ENCODE measurements around the gene RNH1. TPM values are rescaled to one million over a fixed set of nuclear protein-coding genes. Genes with fewer than 3 reads are reported as not detected.

RNH1 gene
- total RNA-seq, 1 experiment from 2014 or later: 60.0 TPM

DNA sequence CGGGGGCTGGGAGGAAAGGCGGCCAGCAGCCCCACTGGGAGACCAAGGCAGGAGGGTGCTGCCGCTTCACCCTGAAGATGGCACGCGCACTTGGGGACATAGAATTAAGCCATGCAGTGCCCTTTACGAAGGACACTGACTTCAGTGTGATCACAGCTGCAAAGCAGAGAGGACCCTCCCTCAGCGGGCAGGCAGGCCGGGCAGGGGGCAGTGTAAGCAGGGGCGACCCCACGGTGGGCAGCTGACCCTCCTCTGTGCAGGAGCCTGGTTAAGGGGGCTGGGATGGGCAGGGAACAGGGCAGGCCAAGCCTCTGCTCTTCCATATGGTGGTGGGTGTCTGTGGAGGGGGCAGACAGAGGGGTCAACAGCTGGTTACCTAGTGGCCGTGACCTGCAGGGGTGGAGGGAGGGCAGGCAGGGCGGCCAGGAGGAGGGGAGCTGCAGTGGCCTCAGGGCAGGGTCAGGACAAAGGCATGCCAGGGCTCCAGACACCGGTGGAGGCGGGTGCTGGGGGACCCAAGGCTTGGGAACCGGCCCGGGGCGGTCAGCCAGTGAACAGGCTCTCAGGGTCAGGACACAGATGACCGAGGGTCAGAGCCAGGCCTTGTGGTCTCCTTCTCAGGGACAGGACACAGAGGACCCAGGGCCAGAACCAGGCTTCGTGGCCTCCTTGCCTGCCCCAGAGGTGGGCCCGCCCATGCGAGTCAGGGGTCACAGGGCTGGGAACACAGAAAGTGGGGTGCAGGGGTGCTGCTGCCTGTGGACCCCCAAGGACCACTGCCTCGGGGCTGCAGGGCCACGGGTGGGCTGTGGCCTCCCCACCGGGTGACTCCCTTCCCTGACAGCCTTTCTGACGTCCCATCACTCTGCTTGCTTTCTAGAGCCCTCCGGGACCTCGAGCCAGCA lies 46.3 kb upstream of the RNH1 start:
- no peak overlapping the region for H4K8ac ChIP-seq (replicated peaks; ENCODE audit: insufficient read length, low read depth, low read length)
- no peak overlapping the region for H3K9ac ChIP-seq (ENCODE audit: extremely low read depth, insufficient read length, low read length)
- no peak overlapping the region for H2BK120ac ChIP-seq (ENCODE audit: low read depth, low read length, poor library complexity, severe bottlenecking)
- no peak overlapping the region for H3K27ac ChIP-seq (ENCODE audit: insufficient read length, low read depth, low read length)
- no peak overlapping the region for H3K18ac ChIP-seq (ENCODE audit: insufficient read length, low read depth, low read length)
- H2BK20ac ChIP-seq (ENCODE audit: low read depth, low read length, poor library complexity, severe bottlenecking): no peak overlapping the region
- no peak overlapping the region for H3K4ac ChIP-seq (ENCODE audit: low read depth, low read length)
- no peaks in the 10 kb centered on the region for H3K9me3 ChIP-seq (ENCODE audit: control insufficient read depth, low read depth, low read length)
- peaks cover 33% of the 10 kb centered on the region for H3K27me3 Mint-ChIP-seq (ENCODE audit: low read depth)
- no peak overlapping the region for H2BK5ac ChIP-seq (ENCODE audit: insufficient read length, low read length)
- no peak for DNase-seq
- H3K27me3 ChIP-seq (ENCODE audit: insufficient read depth, low read length): peaks cover 5% of the 10 kb centered on the region; the same call in 1 of the 2 replicates
- no peaks in the 10 kb centered on the region; a peak in 2 of 5 replicates for H3K9me3 Mint-ChIP-seq
- no peak overlapping the region for H2BK12ac ChIP-seq (ENCODE audit: insufficient read length, low read depth, low read length)
- H3K23me2 ChIP-seq (ENCODE audit: insufficient read length, low read depth, low read length, poor library complexity, severe bottlenecking): peaks cover 7% of the 10 kb centered on the region
- H3K79me1 ChIP-seq (ENCODE audit: insufficient read depth, low read depth, low read length, poor library complexity, severe bottlenecking): no peaks in the 10 kb centered on the region
- no peak overlapping the region for H3K27ac Mint-ChIP-seq
- no peaks in the 10 kb centered on the region for H3K79me2 ChIP-seq (ENCODE audit: insufficient read depth, low read length)
- H3K4me2 ChIP-seq (ENCODE audit: insufficient read depth, insufficient read length, low read length): no peak overlapping the region
- no peak overlapping the region for H4K5ac ChIP-seq (ENCODE audit: insufficient read length, low read depth, low read length)
- peak overlapping the region in 1 of 2 experiments; percentile 60; a peak in 2 of 5 replicates for H3K4me3 Mint-ChIP-seq
- no peak overlapping the region for H3T11ph ChIP-seq (ENCODE audit: low read length)
- H2BK15ac ChIP-seq (ENCODE audit: low read depth, low read length): no peak overlapping the region
- no CpG with 5 or more reads among the region's 27 CpGs for WGBS (ENCODE audit: extremely low coverage, insufficient read length, low lambda C conversion rate)
- H3K56ac ChIP-seq (ENCODE audit: insufficient read length, low read depth, low read length): no peak overlapping the region
- H3K23ac ChIP-seq (ENCODE audit: insufficient read length, low read depth, low read length): no peak overlapping the region
- no peak overlapping the region for H4K91ac ChIP-seq (ENCODE audit: insufficient read length, low read depth, low read length)
- peaks cover 0 to 2% (median 0%) of the 10 kb centered on the region in 3 experiments; a peak in 4 of 7 replicates for H3K36me3 Mint-ChIP-seq (ENCODE audit: insufficient read depth in 1 of 3, low read depth in 3 of 3)
- H2AFZ ChIP-seq (ENCODE audit: low read length): no peak overlapping the region
- H3K14ac ChIP-seq (ENCODE audit: insufficient read depth, low read length): no peak overlapping the region
- H4K20me1 ChIP-seq (ENCODE audit: control insufficient read depth, insufficient read depth, insufficient read length): no peaks in the 10 kb centered on the region
- no peak overlapping the region for H2AK5ac ChIP-seq (ENCODE audit: insufficient read length, low read length)
- H3K4me1 ChIP-seq (ENCODE audit: insufficient read depth, low read length): no peaks in the 10 kb centered on the region
- TF ChIP-seq CTCF (conservative IDR thresholded peaks at IDR 0.05): no peak
- peaks cover 3 to 6% of the 10 kb centered on the region in 2 experiments for H3K4me1 Mint-ChIP-seq
